GM12801 (cell line): Measurements from ENCODE around the gene BCCIP.

Experiments
- TF ChIP-seq, protein P1 (sequence below): IDR thresholded peaks from one replicate; pipeline ENCODE4 v1.5.1; 2011; ENCODE audit warnings: control low read depth; ENCODE audit not compliant: insufficient read length; ENCODE audit errors: extremely low read depth

BCCIP gene

GRCh38 chr10:125815764-125816163, 7.6 kb upstream of the BCCIP start:
- TF ChIP-seq, protein P1, sequence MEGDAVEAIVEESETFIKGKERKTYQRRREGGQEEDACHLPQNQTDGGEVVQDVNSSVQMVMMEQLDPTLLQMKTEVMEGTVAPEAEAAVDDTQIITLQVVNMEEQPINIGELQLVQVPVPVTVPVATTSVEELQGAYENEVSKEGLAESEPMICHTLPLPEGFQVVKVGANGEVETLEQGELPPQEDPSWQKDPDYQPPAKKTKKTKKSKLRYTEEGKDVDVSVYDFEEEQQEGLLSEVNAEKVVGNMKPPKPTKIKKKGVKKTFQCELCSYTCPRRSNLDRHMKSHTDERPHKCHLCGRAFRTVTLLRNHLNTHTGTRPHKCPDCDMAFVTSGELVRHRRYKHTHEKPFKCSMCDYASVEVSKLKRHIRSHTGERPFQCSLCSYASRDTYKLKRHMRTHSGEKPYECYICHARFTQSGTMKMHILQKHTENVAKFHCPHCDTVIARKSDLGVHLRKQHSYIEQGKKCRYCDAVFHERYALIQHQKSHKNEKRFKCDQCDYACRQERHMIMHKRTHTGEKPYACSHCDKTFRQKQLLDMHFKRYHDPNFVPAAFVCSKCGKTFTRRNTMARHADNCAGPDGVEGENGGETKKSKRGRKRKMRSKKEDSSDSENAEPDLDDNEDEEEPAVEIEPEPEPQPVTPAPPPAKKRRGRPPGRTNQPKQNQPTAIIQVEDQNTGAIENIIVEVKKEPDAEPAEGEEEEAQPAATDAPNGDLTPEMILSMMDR, result no peak

GRCh38 chr10:125816548-125816947, 6.8 kb upstream of the BCCIP start:
- TF ChIP-seq, protein P1, result no peak

GRCh38 chr10:125817337-125817946, 5.9 kb upstream of the BCCIP start:
- TF ChIP-seq, protein P1, result no peak

DNA sequence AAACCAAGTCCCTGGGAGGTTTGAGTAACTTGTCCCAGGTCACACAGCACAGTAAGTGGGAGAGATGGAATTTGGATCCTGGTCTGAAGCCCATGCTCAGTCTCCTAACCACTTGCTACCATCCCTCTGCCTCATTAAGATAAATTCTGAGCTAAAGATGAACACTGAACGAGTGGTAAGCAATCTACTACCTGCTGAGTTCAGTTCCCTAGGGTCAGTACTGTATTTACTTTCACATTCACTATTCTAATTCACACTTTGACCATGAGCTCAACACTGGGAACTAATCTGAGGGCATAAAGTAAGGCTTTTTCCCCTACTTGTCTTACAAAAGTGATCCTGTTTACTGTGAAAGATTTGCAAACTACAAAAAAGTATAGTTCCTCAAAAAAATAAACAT, 2.6 kb upstream of the BCCIP start:
- TF ChIP-seq, protein P1, result no peak

GRCh38 chr10:125823663-125824251, 411 bp downstream of the BCCIP start:
- TF ChIP-seq, protein P1, result no peak

GRCh38 chr10:125824736-125825135, 1.4 kb downstream of the BCCIP start:
- TF ChIP-seq, protein P1, result no peak

DNA sequence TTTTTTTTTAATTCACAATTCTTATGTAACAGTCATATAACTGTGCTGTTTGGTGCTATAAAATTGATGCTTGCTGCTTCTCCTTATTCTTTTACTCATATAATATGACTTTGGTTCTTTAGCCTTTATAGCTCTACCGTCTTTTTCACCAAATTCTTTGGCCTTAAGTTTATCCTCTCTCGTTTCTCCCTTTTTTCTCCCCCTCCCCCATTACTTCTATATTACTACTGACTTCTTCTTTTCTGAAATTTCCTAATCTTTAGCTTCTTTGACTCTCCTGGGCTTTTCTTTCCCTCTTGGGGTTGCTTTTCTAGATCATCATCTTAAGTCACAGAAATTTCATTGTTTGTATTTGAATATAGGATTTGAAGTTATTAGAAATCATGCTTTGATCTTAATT, 3.8 kb downstream of the BCCIP start:
- TF ChIP-seq, protein P1, result no peak
